ENCODE measurements around the gene RALY. TPM values are rescaled to one million over a fixed set of nuclear protein-coding genes. Genes with fewer than 3 reads are reported as not detected.

Gene RALY
- total and polyA plus RNA-seq, 2 experiments from 2014 or later: 122 to 240 TPM

DNA sequence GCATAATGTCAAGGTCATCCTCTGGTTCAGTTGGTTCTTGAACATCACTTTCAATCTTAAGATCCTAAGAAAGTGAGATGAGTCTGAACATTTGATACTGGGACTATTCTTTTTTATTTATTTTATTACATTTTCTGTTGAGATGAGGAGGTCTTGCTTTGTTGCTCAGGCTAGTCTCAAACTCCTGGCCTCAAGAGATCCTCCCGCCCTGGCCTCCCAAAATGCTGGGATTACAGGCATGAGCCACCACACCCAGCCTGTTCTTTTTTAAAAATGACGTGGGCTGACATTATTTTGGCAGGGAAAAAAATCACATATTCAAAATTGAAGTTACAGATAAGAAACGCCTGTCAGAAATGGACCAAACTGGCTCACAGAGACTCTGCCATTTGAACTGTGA, 104.9 kb downstream of the RALY start:
- H3K27ac ChIP-seq: no peak overlapping the region
- H4K20me1 ChIP-seq (ENCODE audit: insufficient read depth, poor library complexity, severe bottlenecking): peaks cover 36% of the 10 kb centered on the region
- peaks cover 59% of the 10 kb centered on the region for H3K79me2 ChIP-seq
- H2AFZ ChIP-seq: no peak overlapping the region
- 92% methylated on average over 3 of the region's 3 CpGs for WGBS (ENCODE audit: low lambda C conversion rate, missing lambda C conversion rate)
- H3K27me3 ChIP-seq: no peaks in the 10 kb centered on the region
- no peak overlapping the region for H3K4me3 ChIP-seq
- DNase-seq (ENCODE audit: low spot score): no peak
- H3K9me3 ChIP-seq (ENCODE audit: low read depth): no peaks in the 10 kb centered on the region
- no peaks in the 10 kb centered on the region for H3K9me2 ChIP-seq (replicated peaks; ENCODE audit: insufficient read depth)
- TF ChIP-seq CTCF (IDR thresholded peaks at IDR 0.05; ENCODE audit: poor library complexity) (no peak), EZH2 (IDR thresholded peaks at IDR 0.05; ENCODE audit: borderline replicate concordance) (no peak), EZH2phosphoT487 (IDR thresholded peaks at IDR 0.05; ENCODE audit: low read depth, severe bottlenecking, unreplicated experiment) (no peak)
- H3K4me1 ChIP-seq (ENCODE audit: insufficient read depth): no peaks in the 10 kb centered on the region
- peaks cover 12% of the 10 kb centered on the region for H3K36me3 ChIP-seq (replicated peaks; ENCODE audit: insufficient read depth, low read depth)
- H3K4me2 ChIP-seq: no peak overlapping the region

GRCh38 chr20:34099675-34100074, 106.0 kb downstream of the RALY start:
- Histone ChIP-seq H3K27ac (no peak overlapping the region), H3K4me1 (ENCODE audit: insufficient read depth) (no peaks in the 10 kb centered on the region), H3K79me2 (peaks cover 71% of the 10 kb centered on the region), H2AFZ (no peak overlapping the region), H3K36me3 (replicated peaks; ENCODE audit: insufficient read depth, low read depth) (peaks cover 11% of the 10 kb centered on the region), H3K27me3 (no peaks in the 10 kb centered on the region), H3K9me2 (replicated peaks; ENCODE audit: insufficient read depth) (no peaks in the 10 kb centered on the region), H3K4me2 (no peak overlapping the region), H4K20me1 (ENCODE audit: insufficient read depth, poor library complexity, severe bottlenecking) (peaks cover 45% of the 10 kb centered on the region), H3K4me3 (no peak overlapping the region), H3K9me3 (ENCODE audit: low read depth) (no peaks in the 10 kb centered on the region)
- WGBS (ENCODE audit: low lambda C conversion rate, missing lambda C conversion rate): 96% methylated on average over 5 of the region's 5 CpGs
- DNase-seq (ENCODE audit: low spot score): no peak
- no peak for TF ChIP-seq CTCF (IDR thresholded peaks at IDR 0.05; ENCODE audit: poor library complexity)
- TF ChIP-seq EZH2 (IDR thresholded peaks at IDR 0.05; ENCODE audit: borderline replicate concordance): no peak
- TF ChIP-seq EZH2phosphoT487 (IDR thresholded peaks at IDR 0.05; ENCODE audit: low read depth, severe bottlenecking, unreplicated experiment): no peak

DNA sequence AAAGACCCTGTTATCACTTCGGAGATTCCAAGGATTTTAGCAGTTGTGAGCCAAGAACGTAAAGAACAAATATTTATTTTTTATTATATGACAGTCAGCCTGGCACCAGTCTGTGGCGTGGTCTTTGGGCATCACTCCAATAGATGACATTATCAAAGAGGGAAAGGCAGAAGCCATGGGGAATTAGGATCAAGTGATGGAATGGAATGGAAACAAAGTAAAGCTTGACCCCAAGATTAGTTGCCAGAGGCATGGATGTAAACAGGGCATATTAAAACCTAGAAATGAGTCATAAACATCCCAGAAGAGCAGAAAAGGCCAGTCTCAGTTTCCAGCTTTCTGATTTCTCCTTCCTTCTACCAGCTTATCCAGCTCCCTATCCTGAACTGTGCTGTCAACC, 106.9 kb downstream of the RALY start:
- 70% methylated on average over 3 of the region's 3 CpGs for WGBS (ENCODE audit: low lambda C conversion rate, missing lambda C conversion rate)
- Histone ChIP-seq H3K9me2 (replicated peaks; ENCODE audit: insufficient read depth) (no peaks in the 10 kb centered on the region), H4K20me1 (ENCODE audit: insufficient read depth, poor library complexity, severe bottlenecking) (peaks cover 54% of the 10 kb centered on the region), H3K9me3 (ENCODE audit: low read depth) (no peaks in the 10 kb centered on the region), H3K27ac (no peak overlapping the region), H3K4me2 (no peak overlapping the region), H3K36me3 (replicated peaks; ENCODE audit: insufficient read depth, low read depth) (peaks cover 11% of the 10 kb centered on the region), H2AFZ (no peak overlapping the region), H3K4me3 (no peak overlapping the region), H3K4me1 (ENCODE audit: insufficient read depth) (no peaks in the 10 kb centered on the region), H3K27me3 (no peaks in the 10 kb centered on the region), H3K79me2 (peaks cover 76% of the 10 kb centered on the region)
- DNase-seq (ENCODE audit: low spot score): no peak
- TF ChIP-seq EZH2 (IDR thresholded peaks at IDR 0.05; ENCODE audit: borderline replicate concordance): no peak
- TF ChIP-seq EZH2phosphoT487 (IDR thresholded peaks at IDR 0.05; ENCODE audit: low read depth, severe bottlenecking, unreplicated experiment): no peak
- no peak for TF ChIP-seq CTCF (IDR thresholded peaks at IDR 0.05; ENCODE audit: poor library complexity)

GRCh38 chr20:34102342-34102741, 108.6 kb downstream of the RALY start:
- H4K20me1 ChIP-seq (ENCODE audit: insufficient read depth, poor library complexity, severe bottlenecking): peaks cover 69% of the 10 kb centered on the region
- TF ChIP-seq CTCF (IDR thresholded peaks at IDR 0.05; ENCODE audit: poor library complexity): no peak
- no peak for TF ChIP-seq EZH2 (IDR thresholded peaks at IDR 0.05; ENCODE audit: borderline replicate concordance)
- no peak for TF ChIP-seq EZH2phosphoT487 (IDR thresholded peaks at IDR 0.05; ENCODE audit: low read depth, severe bottlenecking, unreplicated experiment)
- no peak overlapping the region for H3K27ac ChIP-seq
- 98% methylated on average over 2 of the region's 2 CpGs for WGBS (ENCODE audit: low lambda C conversion rate, missing lambda C conversion rate)
- no peaks in the 10 kb centered on the region for H3K9me3 ChIP-seq (ENCODE audit: low read depth)
- H3K27me3 ChIP-seq: no peaks in the 10 kb centered on the region
- H3K4me1 ChIP-seq (ENCODE audit: insufficient read depth): peaks cover 3% of the 10 kb centered on the region
- no peak for DNase-seq (ENCODE audit: low spot score)
- peaks cover 8% of the 10 kb centered on the region for H3K36me3 ChIP-seq (replicated peaks; ENCODE audit: insufficient read depth, low read depth)
- no peak overlapping the region for H2AFZ ChIP-seq
- H3K79me2 ChIP-seq: peaks cover 82% of the 10 kb centered on the region
- no peak overlapping the region for H3K4me2 ChIP-seq
- no peak overlapping the region for H3K4me3 ChIP-seq
- no peaks in the 10 kb centered on the region for H3K9me2 ChIP-seq (replicated peaks; ENCODE audit: insufficient read depth)

All from hepatocyte (in vitro differentiated cells).